Measurements from ENCODE around the gene SH3RF3.

Gene SH3RF3

DNA sequence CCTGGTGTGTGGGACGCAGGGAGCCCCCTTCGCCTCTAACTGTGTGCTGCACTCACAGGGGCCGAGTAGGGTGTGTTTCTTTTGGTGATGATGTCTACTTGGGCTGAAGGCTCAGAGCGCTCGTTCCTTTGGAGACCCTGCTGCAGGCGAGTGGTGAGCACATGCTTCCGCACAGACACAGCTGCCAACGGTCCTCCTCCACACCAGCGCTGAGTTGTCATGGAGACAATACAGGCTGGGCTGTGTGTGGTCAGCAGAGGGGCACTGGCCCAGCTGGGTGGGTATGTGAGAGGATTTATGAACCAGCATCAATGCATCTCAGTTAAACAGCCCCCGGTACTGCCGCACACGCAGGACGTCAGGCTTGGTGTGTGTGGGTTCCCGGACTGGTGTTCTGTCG is 143.5 kb downstream of the SH3RF3 start:
- Histone ChIP-seq H3K4ac (ENCODE audit: low read depth in 1 of 2, low read length in 2 of 2) (no peak overlapping the region), H3K27me3 (ENCODE audit: control insufficient read depth in 1 of 2, insufficient read depth in 1 of 2, low read length in 2 of 2) (peaks cover 0 to 8% of the 10 kb centered on the region in 2 experiments), H2BK5ac (ENCODE audit: low read depth, low read length, poor library complexity, severe bottlenecking) (no peak overlapping the region), H4K91ac (ENCODE audit: low read length) (peak overlapping the region; percentile 18), H3K23ac (ENCODE audit: low read length in 2 of 2) (no peak overlapping the region), H2AFZ (ENCODE audit: low read depth, low read length) (no peak overlapping the region), H3K4me3 (ENCODE audit: insufficient read depth in 1 of 2, low read depth in 1 of 2, low read length in 2 of 2) (no peak overlapping the region), H3K9me3 (ENCODE audit: control insufficient read depth, low read length) (no peaks in the 10 kb centered on the region), H3K9ac (ENCODE audit: low read length) (no peak overlapping the region), H3K79me1 (replicated peaks; ENCODE audit: low read length, poor library complexity, severe bottlenecking) (peaks cover 44% of the 10 kb centered on the region), H3K4me2 (ENCODE audit: low read length, poor library complexity, severe bottlenecking) (no peak overlapping the region), H2BK15ac (ENCODE audit: low read depth, poor library complexity, severe bottlenecking) (no peak overlapping the region), H2AK5ac (ENCODE audit: low read length, severe bottlenecking) (no peak overlapping the region), H2BK12ac (ENCODE audit: low read length in 2 of 2) (peak overlapping the region in 1 of 2 experiments; percentile 28), H3K27ac (ENCODE audit: low read length, poor library complexity, severe bottlenecking) (no peak overlapping the region), H3K36me3 (ENCODE audit: control insufficient read depth in 1 of 2, insufficient read depth in 2 of 2, low read depth in 1 of 2, low read length in 2 of 2) (peaks cover 0 to 4% of the 10 kb centered on the region in 2 experiments), H3K18ac (ENCODE audit: low read depth in 1 of 2, low read length in 2 of 2) (peak overlapping the region in 1 of 2 experiments; percentile 42), H3K14ac (ENCODE audit: low read length in 2 of 2) (peak overlapping the region in 1 of 2 experiments; percentile 6), H2BK120ac (ENCODE audit: low read depth, low read length) (no peak overlapping the region), H4K8ac (ENCODE audit: low read length) (no peak overlapping the region), H3K4me1 (ENCODE audit: control insufficient read depth, insufficient read depth, low read depth, low read length) (peaks cover 7% of the 10 kb centered on the region)
- no peak for DNase-seq
- 92% methylated on average over 15 of the region's 15 CpGs for WGBS

GRCh38 chr2:109275120-109276012 is 146.4 kb downstream of the SH3RF3 start:
- H3K9ac ChIP-seq (ENCODE audit: low read length): no peak overlapping the region
- no peak overlapping the region for H4K8ac ChIP-seq (ENCODE audit: low read length)
- H3K4me3 ChIP-seq (ENCODE audit: insufficient read depth in 1 of 2, low read depth in 1 of 2, low read length in 2 of 2): no peak overlapping the region
- no peak overlapping the region for H4K91ac ChIP-seq (ENCODE audit: low read length)
- H2BK12ac ChIP-seq (ENCODE audit: low read length in 2 of 2): no peak overlapping the region
- peaks cover 0 to 4% of the 10 kb centered on the region in 2 experiments for H3K36me3 ChIP-seq (ENCODE audit: control insufficient read depth in 1 of 2, insufficient read depth in 2 of 2, low read depth in 1 of 2, low read length in 2 of 2)
- H2BK5ac ChIP-seq (ENCODE audit: low read depth, low read length, poor library complexity, severe bottlenecking): no peak overlapping the region
- H3K4ac ChIP-seq (ENCODE audit: low read depth in 1 of 2, low read length in 2 of 2): peak overlapping the region in 1 of 2 experiments; percentile 8
- no peaks in the 10 kb centered on the region for H3K9me3 ChIP-seq (ENCODE audit: control insufficient read depth, low read length)
- H3K27me3 ChIP-seq (ENCODE audit: control insufficient read depth in 1 of 2, insufficient read depth in 1 of 2, low read length in 2 of 2): peaks cover 0 to 3% of the 10 kb centered on the region in 2 experiments
- no peak overlapping the region for H3K27ac ChIP-seq (ENCODE audit: low read length, poor library complexity, severe bottlenecking)
- DNase-seq: no peak
- peaks cover 12% of the 10 kb centered on the region for H3K4me1 ChIP-seq (ENCODE audit: control insufficient read depth, insufficient read depth, low read depth, low read length)
- H3K4me2 ChIP-seq (ENCODE audit: low read length, poor library complexity, severe bottlenecking): no peak overlapping the region
- peak overlapping the region in 1 of 2 experiments; percentile 62 for H3K23ac ChIP-seq (ENCODE audit: low read length in 2 of 2)
- H3K79me1 ChIP-seq (replicated peaks; ENCODE audit: low read length, poor library complexity, severe bottlenecking): peaks cover 54% of the 10 kb centered on the region
- H2BK15ac ChIP-seq (ENCODE audit: low read depth, poor library complexity, severe bottlenecking): no peak overlapping the region
- 93% methylated on average over 25 of the region's 26 CpGs for WGBS
- no peak overlapping the region for H2AFZ ChIP-seq (ENCODE audit: low read depth, low read length)
- no peak overlapping the region for H2BK120ac ChIP-seq (ENCODE audit: low read depth, low read length)
- H3K18ac ChIP-seq (ENCODE audit: low read depth in 1 of 2, low read length in 2 of 2): no peak overlapping the region
- no peak overlapping the region for H3K14ac ChIP-seq (ENCODE audit: low read length in 2 of 2)
- H2AK5ac ChIP-seq (ENCODE audit: low read length, severe bottlenecking): no peak overlapping the region

DNA sequence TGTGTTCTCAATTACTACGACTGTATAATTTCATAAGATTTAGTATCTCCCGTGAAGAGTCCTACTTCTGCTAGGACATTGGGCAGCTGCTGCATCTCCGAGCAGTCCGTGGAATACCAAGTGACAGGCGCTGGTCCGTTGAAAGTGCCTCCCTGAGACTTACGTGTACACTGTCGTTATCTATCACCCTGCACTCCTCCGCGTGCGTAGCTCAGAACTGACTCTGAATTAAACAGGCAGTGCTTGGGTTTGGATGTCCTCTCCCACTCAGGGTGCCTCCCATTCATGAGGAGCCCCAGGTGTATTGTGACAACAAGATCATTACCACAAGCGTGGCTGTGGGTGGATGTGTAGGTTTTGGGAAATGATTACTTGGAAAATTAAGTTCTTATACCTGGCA is 148.4 kb downstream of the SH3RF3 start:
- Histone ChIP-seq H3K23ac (ENCODE audit: low read length in 2 of 2) (no peak overlapping the region), H3K9ac (ENCODE audit: low read length) (no peak overlapping the region), H3K27me3 (ENCODE audit: control insufficient read depth in 1 of 2, insufficient read depth in 1 of 2, low read length in 2 of 2) (peaks cover 0 to 12% of the 10 kb centered on the region in 2 experiments), H3K36me3 (ENCODE audit: control insufficient read depth in 1 of 2, insufficient read depth in 2 of 2, low read depth in 1 of 2, low read length in 2 of 2) (peaks cover 0 to 3% of the 10 kb centered on the region in 2 experiments), H3K4ac (ENCODE audit: low read depth in 1 of 2, low read length in 2 of 2) (no peak overlapping the region), H2AK5ac (ENCODE audit: low read length, severe bottlenecking) (no peak overlapping the region), H2BK15ac (ENCODE audit: low read depth, poor library complexity, severe bottlenecking) (no peak overlapping the region), H4K8ac (ENCODE audit: low read length) (no peak overlapping the region), H2BK12ac (ENCODE audit: low read length in 2 of 2) (no peak overlapping the region), H4K91ac (ENCODE audit: low read length) (no peak overlapping the region), H2BK5ac (ENCODE audit: low read depth, low read length, poor library complexity, severe bottlenecking) (no peak overlapping the region), H3K79me1 (replicated peaks; ENCODE audit: low read length, poor library complexity, severe bottlenecking) (peaks cover 51% of the 10 kb centered on the region), H3K27ac (ENCODE audit: low read length, poor library complexity, severe bottlenecking) (no peak overlapping the region), H3K4me3 (ENCODE audit: insufficient read depth in 1 of 2, low read depth in 1 of 2, low read length in 2 of 2) (no peak overlapping the region), H3K9me3 (ENCODE audit: control insufficient read depth, low read length) (no peaks in the 10 kb centered on the region), H3K4me1 (ENCODE audit: control insufficient read depth, insufficient read depth, low read depth, low read length) (peaks cover 18% of the 10 kb centered on the region), H3K4me2 (ENCODE audit: low read length, poor library complexity, severe bottlenecking) (no peak overlapping the region), H2AFZ (ENCODE audit: low read depth, low read length) (no peak overlapping the region), H2BK120ac (ENCODE audit: low read depth, low read length) (no peak overlapping the region), H3K18ac (ENCODE audit: low read depth in 1 of 2, low read length in 2 of 2) (no peak overlapping the region), H3K14ac (ENCODE audit: low read length in 2 of 2) (no peak overlapping the region)
- DNase-seq: no peak
- WGBS: 81% methylated on average over 12 of the region's 12 CpGs

DNA sequence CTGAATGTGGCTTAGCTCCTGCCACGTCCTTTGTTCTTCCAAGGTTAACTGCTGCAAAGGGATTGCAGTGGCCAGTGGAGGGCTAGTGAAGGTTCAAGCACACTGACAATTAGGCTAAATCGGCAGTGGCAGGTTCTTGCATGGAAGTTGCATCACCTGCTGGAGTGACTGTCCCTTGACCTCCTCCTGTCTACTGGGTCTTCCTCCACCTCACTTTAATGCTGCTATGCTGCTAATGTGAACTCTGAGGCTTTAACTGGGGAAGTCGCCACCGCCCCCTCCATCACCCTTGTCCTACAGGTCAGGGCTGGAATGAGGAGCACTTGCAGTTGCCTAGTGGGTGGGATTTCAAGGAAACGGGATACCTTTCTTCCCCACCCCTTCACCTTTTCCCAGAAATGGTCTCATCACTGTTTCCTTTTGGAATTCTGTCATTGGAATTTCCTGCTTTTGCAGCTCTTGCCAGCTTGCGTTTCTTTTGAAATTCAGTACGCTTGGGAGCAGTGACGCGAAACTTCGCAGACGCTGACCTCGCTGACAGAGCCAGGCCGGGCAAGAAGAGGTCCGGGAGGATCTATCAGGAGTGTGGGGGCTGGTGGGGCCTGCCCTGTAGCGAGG is 150.3 kb downstream of the SH3RF3 start:
- peak overlapping the region in 1 of 2 experiments; percentile 35 for H3K23ac ChIP-seq (ENCODE audit: low read length in 2 of 2)
- H3K27ac ChIP-seq (ENCODE audit: low read length, poor library complexity, severe bottlenecking): no peak overlapping the region
- no peak overlapping the region for H2AK5ac ChIP-seq (ENCODE audit: low read length, severe bottlenecking)
- peaks cover 57% of the 10 kb centered on the region for H3K79me1 ChIP-seq (replicated peaks; ENCODE audit: low read length, poor library complexity, severe bottlenecking)
- no peak overlapping the region for H3K4me3 ChIP-seq (ENCODE audit: insufficient read depth in 1 of 2, low read depth in 1 of 2, low read length in 2 of 2)
- H3K4me1 ChIP-seq (ENCODE audit: control insufficient read depth, insufficient read depth, low read depth, low read length): peaks cover 22% of the 10 kb centered on the region
- no peak overlapping the region for H2BK15ac ChIP-seq (ENCODE audit: low read depth, poor library complexity, severe bottlenecking)
- peaks cover 0 to 3% of the 10 kb centered on the region in 2 experiments for H3K36me3 ChIP-seq (ENCODE audit: control insufficient read depth in 1 of 2, insufficient read depth in 2 of 2, low read depth in 1 of 2, low read length in 2 of 2)
- H3K4me2 ChIP-seq (ENCODE audit: low read length, poor library complexity, severe bottlenecking): peak overlapping the region; percentile 29
- no peaks in the 10 kb centered on the region for H3K9me3 ChIP-seq (ENCODE audit: control insufficient read depth, low read length)
- no peak overlapping the region for H3K14ac ChIP-seq (ENCODE audit: low read length in 2 of 2)
- no peak overlapping the region for H3K9ac ChIP-seq (ENCODE audit: low read length)
- peak overlapping the region; percentile 60 for H4K8ac ChIP-seq (ENCODE audit: low read length)
- DNase-seq: peak; percentile 76
- no peak overlapping the region for H4K91ac ChIP-seq (ENCODE audit: low read length)
- peak overlapping the region in 1 of 2 experiments; percentile 37 for H2BK12ac ChIP-seq (ENCODE audit: low read length in 2 of 2)
- H3K4ac ChIP-seq (ENCODE audit: low read depth in 1 of 2, low read length in 2 of 2): peak overlapping the region; percentile 9 to 55
- 53% methylated on average over 15 of the region's 15 CpGs for WGBS
- no peak overlapping the region for H2BK5ac ChIP-seq (ENCODE audit: low read depth, low read length, poor library complexity, severe bottlenecking)
- peak overlapping the region; percentile 6 to 34 for H3K18ac ChIP-seq (ENCODE audit: low read depth in 1 of 2, low read length in 2 of 2)
- H3K27me3 ChIP-seq (ENCODE audit: control insufficient read depth in 1 of 2, insufficient read depth in 1 of 2, low read length in 2 of 2): peaks cover 0 to 18% of the 10 kb centered on the region in 2 experiments
- H2BK120ac ChIP-seq (ENCODE audit: low read depth, low read length): peak overlapping the region; percentile 42
- no peak overlapping the region for H2AFZ ChIP-seq (ENCODE audit: low read depth, low read length)

Data from mesenchymal stem cell (in vitro differentiated cells and primary cell).